Smooth muscle cell (in vitro differentiated cells): ENCODE data around the gene RPS6KA4. TPM values are rescaled to one million over a fixed set of nuclear protein-coding genes. Genes with fewer than 3 reads are reported as not detected.

ENCODE experiments used
- DNase-seq: peaks from one replicate; lab custom pipeline; 2025; ENCODE audit not compliant: unreplicated experiment; lab: John Stamatoyannopoulos, UW
- H2AFZ ChIP-seq: fragments of 200-600 bp; sonication (generic); 2 replicates; pipeline ENCODE4 v1.6.0; 2016; ENCODE audit warnings: antibody characterized with exemption, low read depth, mild to moderate bottlenecking
- H3F3A ChIP-seq: fragments of 200-600 bp; sonication (generic); 2 replicates; pipeline ENCODE4 v1.6.0; 2017; ENCODE audit warnings: antibody characterized with exemption, low read depth
- H3K27ac ChIP-seq: fragments of 200-600 bp; sonication (generic); 2 replicates; pipeline ENCODE4 v1.5.1; 2016; ENCODE audit warnings: low read depth, mild to moderate bottlenecking
- H3K27me3 ChIP-seq: fragments of 200-600 bp; sonication (generic); 2 replicates; pipeline ENCODE4 v1.6.1; 2016; ENCODE audit warnings: low read depth, mild to moderate bottlenecking
- H3K36me3 ChIP-seq: fragments of 200-600 bp; sonication (generic); 2 replicates; pipeline ENCODE4 v1.5.1; 2016; ENCODE audit warnings: low read depth
- H3K4me1 ChIP-seq: fragments of 200-600 bp; sonication (generic); 2 replicates; pipeline ENCODE4 v1.5.1; 2016; ENCODE audit warnings: low read depth
- H3K4me2 ChIP-seq: fragments of 200-600 bp; sonication (generic); 2 replicates; pipeline ENCODE4 v1.6.0; 2016; ENCODE audit warnings: mild to moderate bottlenecking
- H3K4me3 ChIP-seq: fragments of 200-600 bp; sonication (generic); 2 replicates; pipeline ENCODE4 v1.5.1; 2016; ENCODE audit warnings: mild to moderate bottlenecking
- H3K79me2 ChIP-seq: fragments of 200-600 bp; sonication (generic); 2 replicates; pipeline ENCODE4 v1.6.0; 2016; ENCODE audit warnings: low read depth, mild to moderate bottlenecking
- H3K9ac ChIP-seq: fragments of 200-600 bp; sonication (generic); 2 replicates; pipeline ENCODE4 v1.6.0; 2016; ENCODE audit warnings: low read depth
- H3K9me3 ChIP-seq: fragments of 200-600 bp; sonication (generic); replicated peaks from 2 replicates; pipeline ENCODE4 v1.5.1; 2016; ENCODE audit warnings: low read depth
- H4K20me1 ChIP-seq: fragments of 200-600 bp; sonication (generic); 2 replicates; pipeline ENCODE4 v1.6.0; 2016; ENCODE audit warnings: low read depth
- CTCF ChIP-seq: fragments of 200-600 bp; sonication (generic); IDR thresholded peaks from 2 replicates; pipeline ENCODE4 v1.5.1; 2017; ENCODE audit warnings: borderline replicate concordance, mild to moderate bottlenecking, antibody characterized with exemption; ENCODE audit not compliant: insufficient read depth, poor library complexity, severe bottlenecking
- WGBS: methylation state at CpG from one replicate; pipeline ENCODE4 v1.1.7; 2016; ENCODE audit warnings: low lambda C conversion rate; 5-methylcytosine and 5-hydroxymethylcytosine counted together
- polyA plus RNA-seq: library from polyadenylated mRNA; unstranded; fragments of >200 nt; fragmentation: Nextera tagmentation; extraction: Ambion mirVana; gene quantifications from 2 replicates; pipeline ENCODE4 v1.2.1, GENCODE V29; 2016
- total RNA-seq: library from RNA; depleted of rRNA; stranded (reverse); fragments of >200 nt; gene quantifications from 2 replicates; pipeline ENCODE4 v1.2.3, GENCODE V29; 2014

RPS6KA4 gene
- total and polyA plus RNA-seq, 2 experiments from 2014 or later, result 21.8 to 40.0 TPM

DNA sequence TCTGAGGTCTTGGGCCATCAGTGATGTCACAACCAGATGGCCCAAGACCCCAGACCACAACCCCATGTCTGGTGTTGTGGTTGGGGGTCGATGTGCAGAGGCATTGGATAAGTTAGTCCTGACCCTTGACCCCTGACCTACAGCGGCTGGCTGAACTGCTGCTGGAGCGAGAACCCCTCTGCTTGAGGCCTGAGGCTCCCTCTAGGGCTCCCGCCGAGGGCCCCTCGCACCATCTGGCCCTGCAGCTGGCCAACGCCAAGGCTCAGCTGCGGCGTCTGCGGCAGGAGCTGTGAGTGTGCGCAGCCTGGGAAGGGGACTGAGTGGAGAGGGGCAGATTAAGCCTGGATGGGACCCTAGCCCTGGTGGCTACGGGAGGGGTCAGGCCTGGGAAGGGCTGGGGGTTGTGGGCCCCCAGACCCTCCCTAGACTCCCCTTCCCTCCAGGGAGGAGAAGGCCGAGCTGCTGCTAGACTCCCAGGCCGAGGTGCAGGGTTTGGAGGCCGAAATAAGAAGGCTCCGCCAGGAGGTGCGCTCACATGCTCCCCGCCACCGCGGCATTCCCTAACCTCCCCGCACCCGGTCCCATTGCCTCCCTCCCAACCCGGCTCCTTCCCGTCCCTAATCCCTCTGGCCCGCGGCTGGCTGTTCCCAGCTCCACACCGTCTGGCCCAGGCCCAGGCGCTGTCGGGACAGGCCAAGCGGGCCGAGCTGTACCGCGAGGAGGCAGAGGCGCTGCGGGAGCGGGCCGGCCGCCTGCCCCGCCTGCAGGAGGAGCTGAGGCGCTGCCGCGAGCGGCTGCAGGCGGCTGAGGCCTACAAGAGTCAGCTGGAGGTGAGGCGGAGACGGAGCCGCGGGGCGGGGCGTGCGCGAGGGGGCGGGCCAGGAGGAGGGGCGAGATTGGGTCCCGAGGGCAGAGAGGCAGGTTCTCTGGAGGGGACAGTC lies 16.8 kb upstream of the RPS6KA4 start:
- TF ChIP-seq CTCF, result peak; percentile 31
- Histone ChIP-seq H3K27ac (no peak overlapping the region), H3K27me3 (no peaks in the 10 kb centered on the region), H3K9me3 (no peaks in the 10 kb centered on the region), H3K4me1 (peaks cover 7% of the 10 kb centered on the region), H2AFZ (no peak overlapping the region), H4K20me1 (no peaks in the 10 kb centered on the region), H3K4me3 (peak overlapping the region; percentile 4), H3F3A (no peaks in the 10 kb centered on the region), H3K79me2 (no peaks in the 10 kb centered on the region), H3K9ac (no peak overlapping the region), H3K4me2 (peak overlapping the region; percentile 80), H3K36me3 (no peaks in the 10 kb centered on the region)
- DNase-seq, result peak; percentile 37
- WGBS, result 34% methylated on average over 41 of the region's 55 CpGs

GRCh38 chr11:64342869-64343745 lies 15.9 kb upstream of the RPS6KA4 start:
- no peak overlapping the region for H3K4me2 ChIP-seq

GRCh38 chr11:64343767-64344559 lies 15.0 kb upstream of the RPS6KA4 start:
- Histone ChIP-seq H4K20me1 (no peaks in the 10 kb centered on the region), H3K27ac (no peak overlapping the region), H3K4me1 (peaks cover 7% of the 10 kb centered on the region), H3K4me2 (no peak overlapping the region), H3F3A (no peaks in the 10 kb centered on the region), H3K9ac (no peak overlapping the region), H2AFZ (no peak overlapping the region), H3K9me3 (no peaks in the 10 kb centered on the region), H3K36me3 (no peaks in the 10 kb centered on the region), H3K4me3 (no peak overlapping the region), H3K79me2 (no peaks in the 10 kb centered on the region), H3K27me3 (no peaks in the 10 kb centered on the region)
- WGBS, result 92% methylated on average over 16 of the region's 18 CpGs
- peak; percentile 9 for TF ChIP-seq CTCF
- DNase-seq, result no peak

More at GRCh38 chr11:64342869-64343745, 15.9 kb upstream of the RPS6KA4 start:
- Histone ChIP-seq H3K4me1 (peaks cover 7% of the 10 kb centered on the region), H3K4me3 (no peak overlapping the region), H3K9me3 (no peaks in the 10 kb centered on the region), H4K20me1 (no peaks in the 10 kb centered on the region), H3K36me3 (no peaks in the 10 kb centered on the region), H3K27ac (no peak overlapping the region), H3K79me2 (no peaks in the 10 kb centered on the region), H2AFZ (no peak overlapping the region), H3F3A (no peaks in the 10 kb centered on the region), H3K27me3 (no peaks in the 10 kb centered on the region), H3K9ac (no peak overlapping the region)
- no peak for DNase-seq
- TF ChIP-seq CTCF, result no peak
- WGBS, result 93% methylated on average over 11 of the region's 29 CpGs
